ENCODE results near the gene CPNE5. TPM values are rescaled to one million over a fixed set of nuclear protein-coding genes. Genes with fewer than 3 reads are reported as not detected.
"Not testable (repeated sequence)": the region's sequence is repeated elsewhere in the genome, so short reads cannot be mapped to it uniquely, and the experiment has no call there.

The CPNE5 gene
- total RNA-seq, 1 donor from 2014 or later: 0.58 TPM

GRCh38 chr6:36715469-36715868 lies 123.8 kb downstream of the CPNE5 start:
- no peak for DNase-seq (ENCODE audit: low read depth)
- no peak overlapping the region for H3K4me3 ChIP-seq (ENCODE audit: low read depth, low read length)
- TF ChIP-seq CTCF (conservative IDR thresholded peaks at IDR 0.05; ENCODE audit: low read depth, low read length): no peak

GRCh38 chr6:36714511-36714910 lies 124.7 kb downstream of the CPNE5 start:
- TF ChIP-seq CTCF (conservative IDR thresholded peaks at IDR 0.05; ENCODE audit: low read depth, low read length): no peak
- no peak overlapping the region for H3K4me3 ChIP-seq (ENCODE audit: low read depth, low read length)

GRCh38 chr6:36713846-36714245 lies 125.4 kb downstream of the CPNE5 start:
- DNase-seq (ENCODE audit: low read depth): no peak
- H3K4me3 ChIP-seq (ENCODE audit: low read depth, low read length): no peak overlapping the region
- TF ChIP-seq CTCF (conservative IDR thresholded peaks at IDR 0.05; ENCODE audit: low read depth, low read length): no peak

More at GRCh38 chr6:36714511-36714910, 124.7 kb downstream of the CPNE5 start:
- DNase-seq (ENCODE audit: low read depth): no peak

- H3K4me3 ChIP-seq (ENCODE audit: low read depth, low read length): no peak overlapping the region
- no peak for TF ChIP-seq CTCF (conservative IDR thresholded peaks at IDR 0.05; ENCODE audit: low read depth, low read length)
- no peak for DNase-seq (ENCODE audit: low read depth)
Measured at GRCh38 chr6:36712816-36713215, 126.4 kb downstream of the CPNE5 start.

GRCh38 chr6:36706339-36706738 lies 132.9 kb downstream of the CPNE5 start:
- H3K4me3 ChIP-seq (ENCODE audit: low read depth, low read length): no peak overlapping the region
- no peak for DNase-seq (ENCODE audit: low read depth)
- TF ChIP-seq CTCF (conservative IDR thresholded peaks at IDR 0.05; ENCODE audit: low read depth, low read length): no peak

- not testable (repeated sequence) for DNase-seq (ENCODE audit: low read depth); H3K4me3 ChIP-seq (ENCODE audit: low read depth, low read length)
Measured at GRCh38 chr6:36704961-36705577, 134.2 kb downstream of the CPNE5 start.

- DNase-seq (ENCODE audit: low read depth): no peak
- no peak overlapping the region for H3K4me3 ChIP-seq (ENCODE audit: low read depth, low read length)
- no peak for TF ChIP-seq CTCF (conservative IDR thresholded peaks at IDR 0.05; ENCODE audit: low read depth, low read length)
Measured at GRCh38 chr6:36703982-36704381, 135.3 kb downstream of the CPNE5 start.

Measured in epithelial cell of proximal tubule (primary cell).